Measurements from ENCODE around the gene PTPRG.

GRCh38 chr3:62289922-62290321 lies 728.6 kb downstream of the PTPRG start:
- no peak for TF ChIP-seq CTCF (conservative IDR thresholded peaks at IDR 0.05; ENCODE audit: low read depth, low read length)
- no peak for TF ChIP-seq EZH2 (IDR thresholded peaks at IDR 0.05; ENCODE audit: borderline replicate concordance, low read depth, low read length, poor library complexity, severe bottlenecking)
